ENCODE results near the gene SOS2.
"Not testable (repeated sequence)": the region's sequence is repeated elsewhere in the genome, so short reads cannot be mapped to it uniquely, and the experiment has no call there.

The SOS2 gene

DNA sequence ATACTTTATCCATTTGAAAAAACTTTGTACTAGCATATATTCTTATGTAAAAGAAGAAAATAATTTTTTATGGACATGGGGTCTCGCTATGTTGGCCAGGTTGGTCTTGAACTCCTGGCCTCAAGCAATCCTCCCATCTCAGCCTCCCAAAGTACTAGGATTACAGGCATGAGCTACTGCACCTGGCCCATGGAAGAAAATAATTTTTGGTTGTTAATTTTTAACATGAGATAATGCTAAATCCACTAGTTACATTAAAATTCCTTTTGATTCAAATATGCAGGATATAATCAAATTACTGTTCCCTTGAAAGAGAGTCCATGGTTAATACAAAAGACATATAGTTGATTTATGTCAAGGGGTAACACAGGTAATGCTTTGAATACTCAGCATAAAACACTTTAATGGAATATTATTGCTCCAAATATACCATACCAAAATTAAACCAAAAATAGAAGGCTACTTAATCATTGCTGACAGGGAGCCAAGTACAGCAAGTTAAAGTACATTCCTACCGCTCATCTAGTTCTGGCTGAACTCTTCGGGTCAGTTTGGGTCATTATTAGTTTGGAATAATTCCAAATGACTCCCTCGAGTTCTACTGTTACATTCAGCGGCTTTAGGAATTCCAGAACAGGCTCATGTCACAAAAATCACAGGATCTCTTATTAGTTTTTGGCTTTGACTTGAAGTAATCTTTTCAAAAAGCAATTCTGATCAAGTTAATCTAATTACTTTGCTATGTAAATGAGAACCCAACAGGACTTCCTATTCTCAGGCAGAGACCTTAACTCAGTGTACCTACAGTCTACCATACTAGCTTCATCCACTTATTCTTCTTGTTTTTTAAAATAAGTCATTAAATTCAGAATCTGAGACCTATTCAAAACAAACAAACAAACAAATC is 6.1 kb downstream of the SOS2 start:
- peak; percentile 39 for DNase-seq

DNA sequence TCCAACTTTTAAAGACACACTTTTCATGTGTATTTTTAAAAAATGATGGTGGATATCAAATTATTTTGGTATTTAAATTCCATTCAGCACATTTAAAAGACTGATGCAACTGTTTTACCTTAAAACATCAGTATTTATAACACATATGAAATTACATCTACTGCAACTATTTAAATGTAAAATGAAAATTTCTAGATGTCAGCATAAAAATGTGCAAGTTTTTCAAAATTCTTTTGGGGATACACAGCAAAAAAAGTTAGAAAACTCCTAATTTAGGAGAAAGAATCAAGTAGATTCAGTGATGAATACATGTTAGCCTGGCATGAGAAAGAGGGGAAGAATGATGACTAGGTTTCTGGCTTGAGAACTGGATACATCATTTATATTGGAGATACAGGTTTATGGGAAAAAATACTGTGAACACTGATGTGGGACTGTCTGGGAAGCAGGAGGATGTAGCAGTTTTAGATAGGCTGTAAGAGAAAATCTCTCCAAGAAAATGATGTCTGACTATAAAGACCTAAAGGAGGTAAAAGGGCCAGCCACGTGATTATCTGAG is 9.2 kb downstream of the SOS2 start:
- no peak for DNase-seq

DNA sequence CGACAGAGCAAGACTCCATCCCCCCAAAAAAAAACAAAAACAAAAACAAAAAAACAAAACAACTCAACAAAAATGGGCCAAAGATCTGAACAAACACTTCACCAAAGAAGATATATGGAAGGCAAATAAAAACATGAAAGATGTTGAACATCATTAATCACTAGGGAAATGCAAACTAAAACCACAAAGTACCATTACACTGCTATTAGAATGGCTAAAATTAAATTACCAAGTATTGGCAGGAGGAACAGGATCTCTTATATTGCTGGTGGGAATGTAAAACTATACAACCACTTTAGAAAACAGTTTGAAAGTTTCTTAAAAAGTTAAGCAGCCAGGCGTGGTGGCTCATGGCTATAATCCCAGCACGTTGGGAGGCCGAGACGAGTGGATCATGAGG is 12.9 kb downstream of the SOS2 start:
- DNase-seq = no peak

DNA sequence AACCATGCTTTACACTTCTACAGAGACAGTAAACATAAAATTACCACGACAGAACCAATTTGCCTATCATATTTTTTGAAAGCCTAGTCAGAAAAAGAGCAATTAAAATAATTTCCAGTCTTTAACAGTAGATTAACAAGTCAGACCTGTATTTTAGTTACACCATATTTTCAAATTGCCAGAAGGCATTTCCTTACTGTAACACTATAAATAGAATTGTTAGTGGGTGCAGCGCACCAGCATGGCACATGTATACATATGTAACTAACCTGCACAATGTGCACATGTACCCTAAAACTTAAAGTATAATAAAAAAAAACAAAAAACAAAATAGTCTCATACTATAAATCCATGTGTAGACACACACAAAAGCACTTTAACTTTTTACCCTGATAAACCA is 16.0 kb downstream of the SOS2 start:
- DNase-seq = peak; percentile 20

DNA sequence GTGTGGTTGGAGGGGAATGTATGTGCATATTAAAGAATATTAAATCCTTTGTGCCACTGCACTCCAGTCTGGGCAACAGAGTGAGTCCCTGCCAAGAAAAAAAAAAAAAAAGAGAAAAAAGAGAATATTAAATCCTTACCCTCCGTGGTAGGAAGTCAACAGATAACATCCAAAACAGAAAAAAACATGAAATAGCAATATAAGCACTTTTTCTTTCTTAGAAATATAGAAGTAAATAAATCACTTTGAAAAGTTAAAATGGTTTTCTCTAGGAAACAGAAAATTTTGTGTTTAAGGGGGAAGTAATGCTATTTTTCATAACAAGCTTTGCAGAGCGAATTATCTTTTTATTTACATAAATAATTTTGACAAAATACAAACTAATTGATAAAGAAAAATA is 17.6 kb downstream of the SOS2 start:
- no peak for DNase-seq

DNA sequence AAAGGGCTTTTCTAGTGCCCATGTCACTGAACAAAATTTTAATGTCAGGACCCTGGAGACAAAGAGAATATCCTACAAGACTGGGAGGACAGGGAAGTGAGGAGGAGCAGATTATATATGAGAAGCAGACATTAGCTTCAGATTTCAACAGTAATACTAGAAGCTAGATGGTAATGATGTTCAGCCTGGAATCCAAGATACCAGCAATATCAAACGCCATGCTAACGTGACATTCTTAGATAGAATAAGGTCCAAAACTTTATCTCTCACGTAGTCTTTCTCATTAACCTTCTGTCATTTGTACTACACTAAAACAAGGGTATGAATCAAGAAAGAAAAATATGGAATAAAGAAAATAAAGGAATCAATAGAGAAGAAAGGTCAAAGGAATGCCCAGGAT is 18.7 kb downstream of the SOS2 start:
- DNase-seq = no peak

DNA sequence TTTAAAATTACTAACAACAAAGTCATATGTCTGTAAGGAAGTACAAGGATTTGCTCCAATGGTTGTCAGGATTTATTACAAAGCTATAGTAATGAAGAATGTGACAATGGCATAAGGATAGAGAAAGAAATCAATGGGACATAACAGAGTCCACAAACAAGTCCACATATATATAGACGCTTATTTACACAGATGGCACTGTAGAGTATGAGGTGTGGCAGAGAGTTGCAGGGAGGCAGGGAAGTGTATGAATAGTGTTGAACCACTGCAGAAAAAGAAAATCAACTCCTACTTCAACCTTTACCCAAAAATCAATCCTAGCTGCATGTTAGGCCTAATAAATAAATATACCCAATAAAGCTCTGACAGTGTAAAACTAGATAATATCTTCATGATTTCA is 21.3 kb downstream of the SOS2 start:
- DNase-seq = peak; percentile 40

DNA sequence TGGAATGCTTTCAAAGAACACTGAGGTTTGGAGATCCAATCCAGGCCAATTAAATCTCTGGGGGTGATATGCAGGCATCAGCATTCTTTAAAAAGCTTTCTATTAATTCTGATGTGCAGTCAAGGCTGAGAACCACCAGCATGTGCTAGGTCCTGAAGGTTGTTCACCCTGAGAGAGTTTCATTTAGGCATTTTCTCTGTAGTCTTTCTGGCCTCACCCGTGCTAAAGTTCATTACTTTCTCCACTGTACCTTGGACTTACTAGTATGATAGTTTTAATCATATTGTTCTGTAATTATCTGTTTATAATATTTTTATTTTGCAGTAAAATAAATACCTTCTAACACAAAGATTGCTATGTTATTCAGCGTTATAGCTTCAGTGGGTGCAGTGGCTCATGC is 32.9 kb downstream of the SOS2 start:
- DNase-seq = no peak

DNA sequence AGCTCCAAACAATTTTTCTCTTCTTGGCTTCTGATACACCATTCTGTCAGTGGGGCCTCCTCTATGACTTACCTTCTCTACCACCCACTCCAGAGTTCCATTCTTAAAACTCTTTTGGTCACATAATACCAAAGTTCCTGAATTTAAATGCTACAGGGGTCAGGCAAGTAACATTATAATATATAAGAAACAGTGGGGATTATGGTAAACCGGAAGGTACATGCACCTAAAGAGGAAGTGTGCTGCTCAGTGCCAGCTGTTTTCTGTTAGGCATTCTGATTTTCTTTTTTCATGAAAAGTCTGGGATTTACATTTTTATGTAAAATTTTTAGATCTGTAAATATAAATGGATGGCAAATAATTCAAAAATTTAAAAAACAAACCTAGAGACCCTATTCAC is 39.9 kb downstream of the SOS2 start:
- DNase-seq = no peak

DNA sequence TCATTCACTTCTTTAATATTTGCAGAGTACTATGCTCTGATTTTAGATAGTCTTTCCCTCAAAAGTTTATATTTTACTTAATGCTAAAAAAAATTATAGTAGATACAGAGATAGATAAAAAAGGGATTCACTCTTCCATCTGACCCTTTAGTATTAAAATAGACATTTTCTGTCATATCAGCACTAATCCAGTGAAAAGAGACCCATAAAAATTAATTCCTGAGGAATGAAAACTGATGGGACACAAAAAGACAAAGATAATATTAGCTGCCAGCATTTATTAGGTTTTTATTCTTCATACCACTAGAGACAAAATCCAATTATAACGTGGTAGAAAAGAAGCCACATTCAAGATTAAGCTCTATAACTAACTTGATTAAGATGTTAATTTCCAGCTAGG is 45.3 kb downstream of the SOS2 start:
- DNase-seq = no peak

DNA sequence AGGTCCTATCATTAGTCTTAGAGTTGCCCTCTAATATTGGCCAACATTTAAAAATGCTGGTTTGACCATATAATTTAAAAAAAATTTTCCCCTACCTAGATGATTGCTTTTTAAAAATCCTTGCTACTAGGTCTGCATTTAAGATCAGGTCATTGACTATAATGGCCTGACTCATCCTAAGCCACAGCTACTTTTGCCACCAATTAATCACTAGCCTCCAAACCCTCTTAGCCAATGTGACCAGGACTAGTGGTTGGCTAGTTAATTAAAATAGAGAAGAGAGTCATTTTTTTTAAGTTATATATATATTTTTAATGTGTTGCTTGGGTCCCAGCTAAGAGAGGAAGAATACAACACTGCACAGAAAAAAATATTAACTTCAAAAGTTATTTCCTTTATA is 57.5 kb downstream of the SOS2 start:
- no peak for DNase-seq

DNA sequence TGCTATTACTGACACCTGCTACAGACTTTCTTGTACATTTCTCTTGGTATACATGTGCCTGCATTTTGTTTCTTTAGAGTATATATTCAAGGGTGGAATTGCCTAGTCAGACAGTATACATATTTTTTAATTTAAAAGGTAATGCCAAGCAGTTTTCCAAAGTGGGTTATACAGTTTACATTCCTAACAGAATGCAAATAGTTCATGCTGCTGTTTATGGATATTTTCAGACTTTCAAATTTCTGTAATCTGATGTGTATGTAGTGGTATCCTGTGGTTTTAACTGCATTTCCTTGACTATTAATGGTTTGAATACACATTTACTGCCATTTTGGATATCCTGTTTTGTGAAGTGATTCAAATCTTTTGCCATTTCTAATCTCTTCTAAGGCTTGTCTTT is 59.5 kb downstream of the SOS2 start:
- no peak for DNase-seq

DNA sequence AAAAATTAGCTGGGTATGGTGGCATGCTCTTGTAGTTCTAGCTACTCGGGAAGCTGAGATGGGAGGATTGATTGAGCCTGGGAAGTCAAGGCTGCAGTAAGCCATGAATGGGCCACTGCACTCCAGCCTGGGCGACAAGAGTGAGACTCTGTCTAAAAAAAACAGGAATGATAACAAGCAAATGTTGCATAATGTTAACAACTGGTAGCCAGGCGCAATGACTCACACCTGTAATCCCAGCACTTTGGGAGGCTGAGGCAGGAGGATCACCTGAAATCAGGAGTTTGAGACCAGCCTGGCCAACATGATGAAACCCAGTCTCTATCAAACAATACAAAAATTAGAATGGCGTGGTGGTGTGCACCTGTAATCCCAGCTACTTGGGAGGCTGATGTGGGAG is 64.0 kb downstream of the SOS2 start:
- DNase-seq = not testable (repeated sequence)

DNA sequence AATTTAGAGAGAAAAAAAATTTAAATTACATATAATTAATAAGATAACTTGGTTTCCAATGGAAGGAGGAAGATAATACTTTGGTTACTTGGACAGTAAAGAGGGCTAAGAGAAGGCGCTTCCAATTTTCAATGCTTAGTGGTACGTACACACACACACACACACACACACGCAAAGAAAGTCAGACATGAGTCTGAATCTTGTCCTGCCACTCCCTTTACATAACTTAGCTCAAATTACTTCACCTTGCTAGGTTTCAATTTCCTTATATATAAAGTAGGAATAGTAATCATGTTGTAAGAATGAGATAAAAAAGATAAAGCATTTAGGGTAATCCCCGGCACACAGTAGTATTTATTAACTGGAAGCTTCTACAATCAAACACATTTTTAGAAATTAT is 75.3 kb downstream of the SOS2 start:
- DNase-seq = no peak

DNA sequence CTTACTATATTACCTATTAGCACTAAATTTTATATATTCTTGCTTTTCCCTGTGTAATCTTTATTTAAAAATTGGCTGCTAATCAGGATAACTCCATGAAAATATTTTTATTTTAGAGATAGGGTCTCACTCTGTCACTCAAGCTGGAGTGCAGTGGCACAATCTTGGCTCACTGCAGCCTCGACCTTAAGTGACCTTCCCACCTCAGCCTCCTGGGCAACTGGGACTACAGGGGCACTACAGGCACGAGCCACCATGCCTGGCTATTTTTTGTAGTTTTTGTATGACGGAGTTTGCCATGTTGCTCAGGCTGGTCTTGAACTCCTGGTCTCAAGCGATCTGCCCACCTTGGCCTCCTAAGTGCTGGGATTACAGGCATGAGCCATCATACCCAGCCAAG is 82.6 kb downstream of the SOS2 start:
- no peak for DNase-seq

DNA sequence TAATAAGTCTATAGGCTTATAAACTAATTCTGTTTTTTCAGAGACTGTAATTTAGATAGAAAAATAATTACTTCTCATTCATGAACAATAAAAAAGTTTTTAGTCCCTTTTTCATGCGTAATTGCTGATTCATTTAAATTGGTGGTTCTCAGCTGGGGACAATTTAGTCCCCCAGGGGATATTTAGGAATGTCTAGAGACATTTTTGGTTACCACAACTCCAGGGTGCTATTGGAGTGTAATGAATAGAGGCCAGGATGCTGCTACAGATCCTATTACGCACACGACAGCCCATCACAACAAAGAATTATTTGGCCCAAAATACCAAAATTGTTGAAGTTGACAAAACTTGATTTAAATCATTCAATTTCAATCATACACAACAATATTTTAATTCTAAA is 92.2 kb downstream of the SOS2 start:
- DNase-seq = peak; percentile 20

DNA sequence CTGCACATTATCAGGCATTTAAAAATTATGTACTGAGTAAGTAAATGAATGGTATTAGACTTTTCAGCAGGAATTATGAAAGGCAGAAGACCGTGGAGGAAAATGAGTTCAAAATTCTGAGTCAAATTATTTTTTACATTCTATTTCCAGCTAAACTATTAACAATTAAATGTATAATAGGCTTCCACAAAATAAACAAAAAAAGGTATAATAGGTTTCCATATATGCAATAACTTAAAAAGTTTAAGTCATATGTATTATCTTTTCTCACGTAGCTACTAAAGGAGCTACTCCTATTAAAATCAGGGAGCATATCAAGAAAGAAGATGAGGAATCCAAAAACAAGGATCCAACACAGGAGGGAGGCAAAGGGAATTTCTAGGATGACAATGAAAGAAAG is 103.6 kb downstream of the SOS2 start:
- no peak for DNase-seq

DNA sequence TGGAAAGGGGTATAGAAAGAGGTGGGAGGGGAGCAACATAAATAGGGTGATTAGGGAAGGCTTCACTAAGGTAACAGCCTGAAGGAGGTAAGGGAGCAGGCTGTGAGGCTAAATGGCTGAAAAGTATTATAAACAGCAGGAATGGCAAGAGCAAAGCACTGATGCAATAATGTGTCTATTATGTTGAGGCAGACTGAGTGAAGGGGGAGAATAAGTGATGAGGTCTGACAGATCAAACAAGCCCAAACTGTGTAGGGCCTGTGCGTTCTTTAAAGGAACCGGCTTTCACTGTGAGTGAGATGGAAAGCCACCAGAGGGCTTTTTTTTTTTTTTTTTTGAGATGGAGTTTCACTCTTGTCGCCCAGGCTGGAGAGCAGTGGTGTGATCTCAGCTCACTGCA is 108.3 kb downstream of the SOS2 start:
- peak; percentile 97 for DNase-seq

DNA sequence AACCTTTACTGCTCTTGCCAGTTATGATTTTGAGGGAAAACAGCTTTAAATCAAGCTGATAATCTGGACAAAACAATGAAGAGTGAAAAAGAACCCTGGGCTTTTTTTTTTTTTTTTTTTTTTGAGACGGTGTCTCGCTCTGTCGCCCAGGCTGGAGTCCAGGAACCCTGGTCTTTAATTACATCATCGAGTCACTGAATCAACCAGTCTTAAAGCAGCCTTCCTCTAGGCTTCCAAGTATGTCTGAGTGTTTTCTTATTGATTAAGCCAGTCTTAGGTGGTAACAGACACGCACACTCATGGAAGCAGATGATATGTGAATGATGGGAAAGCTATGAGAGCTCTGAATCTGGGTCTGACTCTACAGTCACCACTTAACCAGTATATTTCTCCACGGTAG is 109.1 kb downstream of the SOS2 start:
- DNase-seq = peak; percentile 66

DNA sequence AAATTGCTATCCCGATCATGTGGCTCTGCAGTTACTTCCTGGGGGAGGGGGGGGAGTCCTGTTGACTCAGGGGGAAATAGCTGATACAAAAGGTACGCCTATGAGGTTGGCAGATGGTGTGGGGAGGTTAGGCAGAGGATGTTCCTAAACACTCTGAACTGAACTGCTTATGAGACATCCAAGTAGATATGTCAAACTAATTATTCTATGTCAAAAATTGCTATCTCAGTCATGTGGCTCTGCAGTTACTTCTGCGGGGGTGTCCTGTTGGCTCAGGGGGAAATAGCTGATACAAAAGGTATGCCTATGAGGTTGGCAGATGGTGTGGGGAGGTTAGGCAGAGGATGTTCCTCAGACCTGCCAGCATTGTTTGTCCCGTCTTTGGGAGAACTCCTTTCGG is 109.9 kb downstream of the SOS2 start:
- peak; percentile 84 for DNase-seq

DNA sequence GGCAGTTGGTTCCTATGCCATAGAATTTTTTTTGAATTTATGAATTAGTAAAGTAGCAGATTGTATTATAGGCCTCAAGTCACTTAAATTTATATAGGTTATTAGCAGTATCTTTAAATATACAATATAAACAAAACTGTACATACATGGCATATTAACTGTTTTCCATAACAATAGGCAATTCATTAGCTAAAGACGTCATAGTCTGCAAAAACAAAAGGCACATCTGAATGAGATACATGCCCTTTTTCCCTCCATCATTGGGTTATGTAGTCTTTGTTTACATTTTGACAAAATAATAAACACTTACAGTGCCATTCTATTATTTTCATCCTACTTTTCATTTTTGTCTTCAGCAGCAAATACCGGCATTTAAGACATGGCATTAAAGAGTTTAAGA is 113.9 kb downstream of the SOS2 start:
- no peak for DNase-seq

DNA sequence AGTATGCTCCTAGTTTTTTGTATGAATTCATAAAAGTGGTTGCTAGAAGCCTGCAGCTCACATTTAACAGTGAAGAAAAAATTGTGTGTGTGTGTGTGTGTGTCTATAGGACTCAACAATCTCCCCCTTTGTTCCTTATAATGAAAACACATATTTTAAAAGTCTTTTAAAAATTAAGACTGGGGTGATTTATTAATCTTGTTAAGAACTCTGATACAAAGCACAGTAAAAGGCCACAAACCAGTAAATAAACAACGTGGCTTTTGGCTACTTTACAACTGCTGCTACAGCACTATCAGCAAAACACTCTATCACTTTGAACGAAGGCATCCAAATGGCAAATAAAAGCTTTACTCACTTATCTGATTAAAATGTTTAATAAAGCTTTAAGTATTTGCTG is 114.4 kb downstream of the SOS2 start:
- peak; percentile 47 for DNase-seq

DNA sequence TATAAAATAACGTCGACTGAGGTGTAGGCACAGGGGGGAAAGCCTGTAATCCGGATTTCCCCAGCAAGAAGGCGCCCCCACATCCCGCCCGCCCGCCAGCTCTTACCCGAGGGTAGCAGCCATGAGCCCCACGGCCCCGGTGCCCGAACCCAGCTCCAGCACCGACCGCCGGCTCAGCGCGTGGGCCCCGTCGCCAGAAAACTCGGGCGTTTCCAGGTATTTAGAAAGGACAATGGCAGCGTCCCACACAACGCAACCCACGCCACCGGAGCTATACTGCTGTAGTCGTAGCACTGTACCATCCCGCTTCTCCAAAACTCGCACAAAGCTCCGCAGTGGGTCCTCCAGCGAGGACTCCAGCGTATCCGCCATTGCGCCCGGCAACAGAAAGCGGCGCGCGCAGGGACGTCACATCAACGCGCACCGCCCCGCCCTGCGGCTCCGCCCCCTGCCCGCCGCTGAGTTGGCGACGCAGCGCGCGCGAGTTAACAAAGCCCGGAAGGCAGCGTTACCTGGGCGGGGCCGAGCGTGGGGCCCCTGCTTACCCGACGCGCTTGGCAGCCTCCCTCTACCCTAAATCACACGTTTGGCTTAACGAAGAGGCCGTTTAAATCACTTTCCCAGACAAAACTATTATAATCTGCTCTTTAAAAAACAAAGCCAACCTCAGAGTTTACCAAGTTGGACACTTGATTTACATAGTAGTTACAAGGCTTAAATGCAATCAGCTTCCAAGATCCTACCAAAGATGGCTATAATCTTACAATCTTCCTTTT is 115.0 kb downstream of the SOS2 start, which contains the start of gene VCPKMT:
Gene VCPKMT, minus strand, starts transcription at position 392 of the 776 bp plus-strand sequence. Its CDS starts 20 bp downstream, at position 372.
- peak; percentile 98 for DNase-seq

Measured in NCI-H69 (cell line).